Liver (tissue), 3 donors: Measurements from ENCODE around the gene MAPT.

Source experiments
- CTCF ChIP-seq: fragments of 150-350 bp; IDR thresholded peaks from 2 replicates; pipeline ENCODE4 v1.5.1; 2017; ENCODE audit warnings: improper control_type of control experiment, low read depth, low read length; ENCODE audit not compliant: missing input control
- FOXA1 ChIP-seq: IDR thresholded peaks from 2 replicates; pipeline ENCODE4 v1.6.1; 2016; ENCODE audit warnings: antibody characterized with exemption
- JUND ChIP-seq, 2 donors: IDR thresholded peaks; 2 replicates each; pipeline ENCODE4 v1.6.1; 2016; ENCODE audit warnings: antibody characterized with exemption in 2 of 2
- MAX ChIP-seq: IDR thresholded peaks from 2 replicates; pipeline ENCODE4 v1.6.1; 2016; ENCODE audit warnings: antibody characterized with exemption
- RAD21 ChIP-seq, 2 donors: IDR thresholded peaks; 2 replicates each; pipeline ENCODE4 v1.6.1; 2016; ENCODE audit warnings: antibody characterized with exemption in 2 of 2, mild to moderate bottlenecking in 2 of 2
- REST ChIP-seq: IDR thresholded peaks from 2 replicates; pipeline ENCODE4 v1.6.1; 2016; ENCODE audit warnings: antibody characterized with exemption, mild to moderate bottlenecking
- SP1 ChIP-seq: IDR thresholded peaks from 2 replicates; pipeline ENCODE4 v1.6.1; 2018; ENCODE audit warnings: antibody characterized with exemption, mild to moderate bottlenecking
- TAF1 ChIP-seq: conservative IDR thresholded peaks from 2 replicates; pipeline ENCODE4 v1.6.1; 2016; ENCODE audit warnings: antibody characterized with exemption, mild to moderate bottlenecking
- YY1 ChIP-seq: IDR thresholded peaks from 2 replicates; pipeline ENCODE4 v1.6.1; 2016; ENCODE audit warnings: antibody characterized with exemption, mild to moderate bottlenecking
- TF ChIP-seq, protein P1 (sequence below): IDR thresholded peaks from 2 replicates; pipeline ENCODE4 v1.6.1; 2016; ENCODE audit warnings: antibody characterized with exemption
- donor health status: healthy.
- donor health status: healthy.

- TF ChIP-seq CTCF (no peak), REST (no peak), FOXA1 (no peak), MAX (no peak), TAF1 (no peak), YY1 (no peak), SP1 (no peak), RAD21 (IDR thresholded peaks at IDR 0.05) (no peak), JUND (IDR thresholded peaks at IDR 0.05) (no peak)
- TF ChIP-seq, protein P1, sequence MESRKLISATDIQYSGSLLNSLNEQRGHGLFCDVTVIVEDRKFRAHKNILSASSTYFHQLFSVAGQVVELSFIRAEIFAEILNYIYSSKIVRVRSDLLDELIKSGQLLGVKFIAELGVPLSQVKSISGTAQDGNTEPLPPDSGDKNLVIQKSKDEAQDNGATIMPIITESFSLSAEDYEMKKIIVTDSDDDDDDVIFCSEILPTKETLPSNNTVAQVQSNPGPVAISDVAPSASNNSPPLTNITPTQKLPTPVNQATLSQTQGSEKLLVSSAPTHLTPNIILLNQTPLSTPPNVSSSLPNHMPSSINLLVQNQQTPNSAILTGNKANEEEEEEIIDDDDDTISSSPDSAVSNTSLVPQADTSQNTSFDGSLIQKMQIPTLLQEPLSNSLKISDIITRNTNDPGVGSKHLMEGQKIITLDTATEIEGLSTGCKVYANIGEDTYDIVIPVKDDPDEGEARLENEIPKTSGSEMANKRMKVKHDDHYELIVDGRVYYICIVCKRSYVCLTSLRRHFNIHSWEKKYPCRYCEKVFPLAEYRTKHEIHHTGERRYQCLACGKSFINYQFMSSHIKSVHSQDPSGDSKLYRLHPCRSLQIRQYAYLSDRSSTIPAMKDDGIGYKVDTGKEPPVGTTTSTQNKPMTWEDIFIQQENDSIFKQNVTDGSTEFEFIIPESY, result no peak
These were observed 40.9 kb downstream of the MAPT start for GRCh38 chr17:45935197-45935709.
